Eye (tissue), 1 donor: Measurements from ENCODE around the gene NUDT5.
"Not testable (repeated sequence)": the region's sequence is repeated elsewhere in the genome, so short reads cannot be mapped to it uniquely, and the experiment has no call there.

Source experiments
- DNase-seq: peaks from one replicate; pipeline ENCODE4 v3.0.0-alpha.2; 2015

The NUDT5 gene

DNA sequence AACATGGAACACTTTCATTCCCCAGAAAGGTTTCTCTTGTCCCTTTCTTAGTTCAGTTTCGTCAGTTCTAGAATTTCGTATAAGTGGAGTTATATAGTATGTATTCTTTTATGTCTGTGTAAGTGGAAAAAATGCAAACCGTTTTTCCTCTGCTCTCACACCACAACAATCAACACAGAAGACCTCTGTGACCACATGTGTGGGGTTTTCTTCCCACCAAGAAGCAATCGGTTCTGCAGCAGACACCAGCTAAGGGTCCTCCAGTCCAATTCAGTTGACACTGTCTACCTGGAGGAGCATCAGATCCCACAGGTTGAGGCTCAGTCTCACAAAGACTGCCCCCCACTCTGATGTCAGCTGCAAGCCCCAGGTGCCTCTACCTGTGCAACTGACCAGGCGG is 6.5 kb upstream of the NUDT5 start:
- no peak for DNase-seq

DNA sequence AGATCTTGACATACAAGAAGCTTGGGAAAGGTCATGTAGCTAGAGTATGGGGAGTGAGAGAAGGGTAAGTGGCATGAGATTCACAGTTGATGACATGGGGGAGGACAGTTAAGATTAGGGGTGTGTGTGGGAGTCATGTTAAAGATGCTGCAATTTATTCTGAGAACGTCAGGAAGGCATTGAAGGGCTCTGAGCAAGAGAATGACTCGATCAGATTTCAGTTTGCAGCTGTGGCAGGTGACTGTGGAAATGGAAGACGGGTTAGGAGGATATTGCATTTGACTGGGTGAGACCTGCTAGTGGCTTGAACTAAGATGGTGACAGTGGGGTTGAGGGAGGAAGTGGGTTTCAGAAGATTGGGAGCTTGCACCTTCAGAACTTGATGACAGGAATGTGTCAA is 5.9 kb upstream of the NUDT5 start:
- no peak for DNase-seq

- DNase-seq, result no peak
Measured at GRCh38 chr10:12200850-12201249, 5.2 kb upstream of the NUDT5 start.

DNA sequence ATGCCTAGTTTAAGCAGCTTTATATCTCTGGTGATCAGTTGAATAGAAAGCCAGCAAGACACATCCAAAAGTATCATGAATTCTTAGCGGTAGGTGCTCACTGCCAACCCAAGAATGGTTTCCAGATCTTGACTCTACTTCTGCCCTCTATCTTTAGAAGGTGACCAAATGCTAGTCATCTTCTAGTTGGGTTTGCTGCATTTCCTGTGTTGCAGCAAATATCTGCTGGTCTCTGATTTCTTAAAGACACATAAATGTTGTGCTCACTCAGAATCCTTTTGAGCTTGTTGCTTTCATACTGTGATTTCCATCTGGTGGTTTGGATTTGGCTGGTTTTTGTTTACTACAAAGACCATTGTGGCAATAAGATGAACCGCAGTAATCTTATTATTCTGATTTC is 2.5 kb upstream of the NUDT5 start:
- no peak for DNase-seq

- DNase-seq, result no peak
Measured at GRCh38 chr10:12196531-12197211, 980 bp upstream of the NUDT5 start.

- no peak for DNase-seq
Measured at GRCh38 chr10:12195281-12195602, 449 bp downstream of the NUDT5 start.

GRCh38 chr10:12194752-12195271 is 879 bp downstream of the NUDT5 start:
- DNase-seq, result peak; percentile 53

DNA sequence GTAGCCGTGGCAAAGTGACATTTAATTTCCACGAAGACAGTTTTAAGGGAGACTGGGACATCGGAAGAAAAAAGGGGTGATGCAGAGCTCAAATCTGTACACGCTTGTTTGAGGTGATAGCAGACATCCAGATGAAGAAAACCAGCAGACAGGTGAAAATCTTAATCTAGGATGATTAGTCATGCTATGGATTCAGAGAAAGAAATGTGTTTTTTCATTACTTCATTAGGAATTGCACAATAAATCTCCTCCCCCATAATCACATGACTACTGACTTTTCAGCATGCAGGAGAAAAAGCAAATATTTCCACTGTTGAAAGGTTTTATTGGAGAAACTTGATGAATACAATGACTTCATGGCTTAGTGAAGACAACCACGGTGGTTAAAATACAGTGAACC is 2.5 kb downstream of the NUDT5 start:
- no peak for DNase-seq

DNA sequence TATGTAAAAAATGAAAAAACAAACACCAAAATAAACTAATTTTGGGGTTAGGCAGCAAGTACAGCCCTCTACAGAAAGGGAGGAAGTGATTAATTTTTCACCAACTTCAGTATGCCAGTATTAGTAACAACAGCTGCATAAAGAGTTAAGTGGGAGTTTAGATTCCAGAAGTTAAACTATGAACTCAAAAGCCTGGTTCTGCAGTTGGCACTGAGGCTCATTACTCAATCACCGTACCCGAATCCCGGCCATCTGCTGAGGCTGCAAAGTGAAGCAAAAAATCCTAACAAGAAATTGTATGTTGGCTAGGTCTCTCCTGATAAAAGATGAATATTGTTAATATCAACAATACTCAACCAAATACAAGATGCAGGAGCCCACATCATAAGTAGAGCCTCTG is 4.0 kb downstream of the NUDT5 start:
- no peak for DNase-seq

DNA sequence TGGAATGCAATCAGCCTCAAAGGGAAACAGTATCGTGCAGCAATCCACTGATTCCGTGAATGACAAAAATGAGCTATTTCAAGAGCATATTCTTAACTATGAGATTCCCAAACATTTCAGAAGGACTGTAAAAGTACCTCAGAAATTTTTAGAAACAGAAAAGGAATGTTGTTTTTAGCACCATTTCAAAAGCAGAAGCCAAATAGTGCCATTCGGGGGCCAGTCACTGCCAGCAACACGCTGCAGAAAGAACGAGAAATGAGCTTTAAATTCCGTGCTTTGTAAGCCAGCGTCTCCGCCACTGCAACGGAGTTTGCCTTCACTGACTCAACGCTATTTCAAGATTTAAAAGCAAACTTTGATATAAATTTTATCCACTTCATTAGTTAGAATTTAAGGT is 6.3 kb downstream of the NUDT5 start:
- no peak for DNase-seq

GRCh38 chr10:12188656-12189055 is 7.0 kb downstream of the NUDT5 start:
- DNase-seq, result no peak

GRCh38 chr10:12187321-12187905 is 8.3 kb downstream of the NUDT5 start:
- DNase-seq, result no peak

- no peak for DNase-seq
Measured at GRCh38 chr10:12186323-12186722, 9.4 kb downstream of the NUDT5 start.

DNA sequence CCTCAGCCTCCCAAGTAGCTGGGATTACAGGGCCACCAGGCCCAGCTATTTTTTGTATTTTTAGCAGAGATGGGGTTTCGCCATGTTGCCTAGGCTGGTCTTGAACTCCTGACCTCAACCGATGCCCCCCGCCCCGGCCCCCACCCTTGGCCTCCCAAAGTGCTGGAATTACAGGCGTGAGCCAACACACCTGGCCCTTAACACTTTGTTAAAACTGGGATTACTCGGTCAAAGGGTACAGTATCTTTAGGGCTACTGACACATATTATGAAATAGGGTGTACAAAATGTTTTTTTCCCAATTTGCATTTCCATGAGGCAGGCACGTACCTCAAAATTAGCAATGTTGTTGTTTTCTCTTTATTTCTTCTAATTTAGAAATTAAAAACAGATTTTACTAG is 11.5 kb downstream of the NUDT5 start:
- DNase-seq, result no peak

DNA sequence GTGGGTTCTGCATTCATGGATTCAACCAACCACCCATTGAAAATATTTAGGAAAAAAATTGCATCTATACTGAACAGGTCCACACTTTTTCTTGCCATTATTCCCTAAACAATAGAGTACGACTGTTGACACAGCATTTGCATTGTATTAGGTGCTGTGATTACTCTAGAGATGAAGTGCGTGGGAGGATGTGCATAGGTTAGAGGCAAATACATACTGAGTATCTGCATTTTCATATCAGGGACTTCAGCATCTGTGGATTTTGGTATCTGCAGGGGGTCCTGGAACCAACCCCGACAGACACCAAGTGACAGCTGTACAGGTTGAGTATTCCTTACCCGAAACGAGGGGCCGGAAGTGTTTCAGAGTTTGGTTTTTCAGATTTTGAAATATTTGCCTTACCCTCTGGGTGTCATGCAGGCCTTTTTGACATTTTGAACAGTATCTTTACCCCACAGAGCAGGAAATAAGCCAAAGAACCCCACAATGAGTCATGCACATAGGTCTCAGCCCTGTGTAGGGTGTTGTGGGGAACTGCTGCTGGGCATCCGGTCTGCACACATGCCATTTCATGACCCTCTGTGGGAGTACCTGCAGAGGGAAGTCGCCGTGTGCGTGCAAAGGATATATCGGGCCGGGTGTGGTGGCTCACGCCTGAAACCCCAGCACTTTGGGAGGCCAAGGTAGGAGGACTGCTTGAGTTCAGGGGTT is 14.5 kb downstream of the NUDT5 start:
- no peak for DNase-seq

GRCh38 chr10:12180221-12180974 is 15.3 kb downstream of the NUDT5 start:
- DNase-seq, result no peak

DNA sequence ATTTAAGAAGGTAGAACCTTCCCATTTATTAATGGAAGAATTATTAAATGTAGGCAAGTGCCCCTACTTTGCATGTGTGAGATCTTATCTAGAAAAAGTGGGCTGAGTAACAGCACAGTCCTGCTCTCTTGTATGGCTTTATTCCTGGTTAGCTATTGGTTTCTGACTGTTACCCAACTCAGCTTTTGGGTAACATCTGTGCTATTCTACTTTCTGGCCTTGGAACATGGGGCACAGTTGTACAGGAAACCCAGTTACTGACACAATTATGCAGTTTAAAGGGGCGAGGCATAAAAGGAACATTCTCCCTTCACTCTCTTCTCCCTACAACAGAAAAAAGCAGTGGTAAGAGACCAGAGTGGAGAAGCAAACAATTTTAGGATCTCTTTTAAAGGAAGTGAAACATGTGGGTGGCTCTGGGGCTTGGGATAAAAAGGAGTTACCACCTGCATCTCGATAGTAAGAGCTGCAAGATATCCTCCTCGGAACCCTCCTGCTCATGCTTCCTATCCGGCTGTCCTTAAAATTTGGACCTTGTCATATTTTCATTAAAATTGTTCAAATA is 16.0 kb downstream of the NUDT5 start:
- no peak for DNase-seq

DNA sequence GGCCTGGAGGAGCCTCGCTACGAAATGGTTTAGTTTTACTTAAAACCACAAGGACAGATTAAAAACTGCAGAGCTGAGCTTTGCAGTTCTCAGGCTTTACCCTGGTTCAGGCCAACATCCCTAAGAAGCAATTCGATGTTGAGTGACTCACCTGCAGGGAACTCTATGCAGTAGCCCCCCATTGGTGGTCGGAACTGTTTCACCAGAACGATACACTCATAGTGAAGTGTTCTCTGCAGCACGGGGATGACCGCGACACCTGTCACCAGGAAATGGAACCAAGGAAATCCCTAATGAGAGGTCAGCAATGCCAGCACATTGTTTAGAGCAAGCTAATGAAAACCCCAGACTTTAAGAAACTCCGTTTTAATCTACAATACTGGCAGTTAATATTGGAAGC is 18.0 kb downstream of the NUDT5 start:
- DNase-seq, result no peak

- DNase-seq, result not testable (repeated sequence)
Measured at GRCh38 chr10:12171512-12171911, 24.2 kb downstream of the NUDT5 start.

DNA sequence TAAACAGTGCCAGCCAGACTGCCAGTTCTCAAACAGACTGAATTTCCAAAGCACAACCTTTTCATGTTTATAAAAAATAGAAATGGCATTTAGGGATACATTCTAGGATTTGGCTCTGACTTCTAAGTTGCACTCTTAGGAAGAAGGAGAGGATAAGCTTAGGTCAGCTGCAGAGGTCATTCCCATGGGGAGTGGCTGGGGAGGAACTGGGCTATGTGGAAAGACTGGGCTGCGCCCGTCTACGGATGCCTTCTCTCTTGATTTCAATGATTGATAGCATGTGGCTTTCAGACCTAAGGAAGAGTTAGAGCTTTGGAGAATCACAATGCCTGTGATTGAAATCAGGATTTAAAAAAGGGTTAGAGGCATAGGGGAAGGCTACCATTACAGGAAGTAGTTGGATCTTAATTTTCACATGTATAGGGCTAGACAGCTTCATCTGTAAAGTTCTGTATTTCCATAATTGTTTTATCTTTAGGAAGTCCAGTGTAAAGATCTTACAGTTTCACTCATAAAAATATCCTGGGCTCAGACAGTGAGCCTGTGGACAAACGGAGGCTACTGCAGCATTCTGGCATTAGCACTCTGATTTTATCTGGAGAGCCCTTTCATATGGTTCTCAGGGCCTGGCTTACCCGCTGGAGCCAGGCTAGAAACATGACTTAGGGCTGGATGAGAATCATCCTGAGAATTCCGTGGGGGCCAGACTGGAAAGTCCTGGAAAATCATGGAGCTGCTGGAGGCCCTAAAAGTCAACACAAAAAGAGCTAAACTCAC is 29.5 kb downstream of the NUDT5 start:
- DNase-seq, result no peak

DNA sequence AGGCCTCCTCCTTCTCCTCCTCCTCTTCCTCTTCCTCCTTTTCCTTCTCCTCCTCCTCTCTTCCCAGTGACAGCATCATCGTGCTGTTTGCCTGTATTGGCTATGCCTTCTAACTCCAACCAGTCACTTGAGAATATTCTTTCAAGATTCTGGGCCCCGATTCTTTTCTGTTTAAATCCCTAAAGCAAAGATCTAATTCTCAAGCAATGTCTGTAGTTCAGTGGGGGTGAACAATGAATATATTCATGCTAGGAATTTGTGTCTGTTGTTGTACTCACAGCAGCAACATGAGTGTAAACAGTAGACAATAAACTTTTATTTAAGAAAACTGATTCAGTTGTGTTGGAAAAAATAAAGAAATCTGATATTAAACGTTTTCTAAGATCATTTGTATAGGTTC is 30.7 kb downstream of the NUDT5 start:
- no peak for DNase-seq

DNA sequence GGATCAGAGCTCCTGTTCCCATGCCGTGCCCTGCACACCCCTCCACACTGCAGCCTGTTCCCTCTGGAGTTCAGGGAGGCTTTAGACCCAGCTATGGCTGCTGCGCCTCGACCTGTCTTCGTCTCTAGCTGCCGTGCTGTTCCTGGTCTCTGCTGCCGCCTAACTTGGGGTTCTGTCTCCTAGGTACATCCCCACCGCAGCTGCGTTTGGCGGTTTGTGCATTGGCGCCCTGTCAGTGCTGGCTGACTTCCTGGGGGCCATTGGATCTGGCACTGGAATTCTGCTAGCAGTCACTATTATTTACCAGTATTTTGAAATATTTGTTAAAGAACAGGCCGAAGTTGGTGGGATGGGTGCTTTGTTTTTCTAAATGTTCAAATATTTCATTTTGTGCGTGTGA is 31.6 kb downstream of the NUDT5 start:
- DNase-seq, result no peak
